Measurements from ENCODE around the gene PAPPA. TPM values are rescaled to one million over a fixed set of nuclear protein-coding genes. Genes with fewer than 3 reads are reported as not detected.

The PAPPA gene
- total RNA-seq, 2 experiments from 2014 or later: not detected

DNA sequence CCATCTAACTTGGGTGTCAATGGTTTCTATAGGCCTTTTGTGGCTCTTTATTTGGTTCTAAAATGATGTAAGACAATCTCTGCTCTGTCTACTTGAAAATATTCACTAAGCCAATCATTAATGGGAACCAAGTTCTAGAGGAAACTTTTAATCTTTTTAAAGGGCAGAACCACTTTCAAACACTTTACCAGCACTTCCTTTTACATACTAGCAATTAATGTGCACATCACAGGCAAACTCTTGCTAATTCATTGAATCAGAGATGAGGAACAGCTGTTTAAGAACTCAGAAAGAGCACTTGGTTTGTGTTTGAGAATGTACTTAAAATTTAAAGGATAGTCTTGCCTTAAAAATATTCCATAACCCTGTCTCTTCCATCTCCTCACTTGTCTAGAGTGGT lies 83.4 kb downstream of the PAPPA start:
- no peaks in the 10 kb centered on the region for H3K27me3 Mint-ChIP-seq
- no peak overlapping the region for H3K4me3 Mint-ChIP-seq
- POLR2A ChIA-PET: no interaction called here
- DNase-seq (no peak), ATAC-seq (ENCODE audit: low read depth) (no peak)
- H3K9me3 Mint-ChIP-seq: no peaks in the 10 kb centered on the region
- no peaks in the 10 kb centered on the region for H3K4me1 Mint-ChIP-seq
- H3K27ac Mint-ChIP-seq: no peak overlapping the region
- no peaks in the 10 kb centered on the region for H3K36me3 Mint-ChIP-seq

DNA sequence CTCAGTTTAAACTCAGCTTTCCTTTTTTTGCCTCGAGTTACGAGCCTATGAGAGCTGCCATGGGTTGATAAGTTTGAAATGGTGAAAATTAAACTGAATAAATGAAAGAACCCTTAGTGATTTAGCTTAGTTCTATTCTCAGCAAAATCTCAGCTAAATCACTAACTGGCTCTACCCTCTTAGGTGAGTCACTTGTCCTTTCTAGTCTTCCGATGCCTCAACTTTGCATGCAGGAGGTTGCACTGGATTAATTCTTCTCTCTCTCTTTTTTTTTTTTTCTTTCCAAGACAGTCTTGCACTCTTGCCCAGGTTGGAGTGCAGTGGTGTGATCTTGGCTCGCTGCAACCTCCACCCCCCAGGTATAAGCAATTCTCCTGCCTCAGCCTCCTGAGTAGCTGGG lies 83.9 kb downstream of the PAPPA start:
- POLR2A ChIA-PET: no interaction called here
- no peak for DNase-seq
- ATAC-seq (ENCODE audit: low read depth): no peak
- no peaks in the 10 kb centered on the region for H3K36me3 Mint-ChIP-seq
- H3K27me3 Mint-ChIP-seq: no peaks in the 10 kb centered on the region
- no peak overlapping the region for H3K27ac Mint-ChIP-seq
- H3K4me1 Mint-ChIP-seq: no peaks in the 10 kb centered on the region
- H3K9me3 Mint-ChIP-seq: no peaks in the 10 kb centered on the region
- no peak overlapping the region for H3K4me3 Mint-ChIP-seq

DNA sequence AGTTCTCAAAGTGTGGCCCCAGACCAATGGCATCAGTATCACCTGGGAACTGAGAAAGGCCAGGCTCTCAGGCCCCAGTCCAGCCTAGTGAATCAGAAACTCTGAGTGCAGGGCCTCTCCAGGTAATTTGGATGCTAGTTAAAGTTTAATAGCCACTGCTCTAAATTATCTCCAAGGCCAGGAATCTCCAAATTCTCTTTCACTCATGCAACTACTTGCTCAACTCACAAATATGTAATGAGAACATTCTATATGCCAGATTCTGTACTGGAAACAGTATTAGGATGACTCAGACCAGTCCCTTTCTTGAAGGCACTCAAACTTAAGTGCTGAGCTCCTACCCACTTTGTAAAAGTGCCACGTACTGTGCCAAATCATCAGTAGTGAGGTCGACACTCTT lies 84.6 kb downstream of the PAPPA start:
- H3K4me1 Mint-ChIP-seq: no peaks in the 10 kb centered on the region
- H3K36me3 Mint-ChIP-seq: no peaks in the 10 kb centered on the region
- DNase-seq (no peak), ATAC-seq (ENCODE audit: low read depth) (no peak)
- H3K9me3 Mint-ChIP-seq: no peaks in the 10 kb centered on the region
- POLR2A ChIA-PET: no interaction called here
- no peak overlapping the region for H3K27ac Mint-ChIP-seq
- no peak overlapping the region for H3K4me3 Mint-ChIP-seq
- H3K27me3 Mint-ChIP-seq: no peaks in the 10 kb centered on the region

- H3K9me3 Mint-ChIP-seq: no peaks in the 10 kb centered on the region
- DNase-seq (no peak), ATAC-seq (ENCODE audit: low read depth) (no peak)
- H3K27ac Mint-ChIP-seq: no peak overlapping the region
- POLR2A ChIA-PET: no interaction called here
- no peak overlapping the region for H3K4me3 Mint-ChIP-seq
- no peaks in the 10 kb centered on the region for H3K36me3 Mint-ChIP-seq
- H3K4me1 Mint-ChIP-seq: no peaks in the 10 kb centered on the region
- H3K27me3 Mint-ChIP-seq: no peaks in the 10 kb centered on the region
Measured at GRCh38 chr9:116238776-116239340, 85.3 kb downstream of the PAPPA start.

- Mint-ChIP-seq H3K36me3 (no peaks in the 10 kb centered on the region), H3K9me3 (no peaks in the 10 kb centered on the region), H3K27ac (no peak overlapping the region), H3K27me3 (no peaks in the 10 kb centered on the region), H3K4me3 (no peak overlapping the region), H3K4me1 (no peaks in the 10 kb centered on the region)
- no peak for ATAC-seq (ENCODE audit: low read depth)
- POLR2A ChIA-PET: no interaction called here
- DNase-seq: no peak
Measured at GRCh38 chr9:116243708-116244107, 90.1 kb downstream of the PAPPA start.

DNA sequence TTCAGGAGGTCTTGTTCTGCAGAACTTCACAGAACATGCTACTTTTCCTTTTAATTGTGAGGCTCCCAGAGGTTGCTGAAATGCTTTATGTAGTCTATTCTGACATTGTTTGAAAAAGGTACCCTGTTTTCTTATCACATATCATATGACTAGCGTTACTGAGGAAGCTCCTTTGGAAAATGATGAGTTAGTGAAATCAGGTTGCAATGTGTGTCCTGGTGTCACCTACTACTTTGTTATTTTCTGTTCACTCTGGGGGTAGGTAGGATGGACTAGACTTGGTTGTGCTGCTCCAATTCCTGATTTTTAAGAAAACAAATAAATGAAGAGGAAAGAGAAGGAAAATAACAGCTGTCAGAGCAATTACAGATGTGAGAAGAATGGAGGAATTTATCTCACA lies 93.7 kb downstream of the PAPPA start:
- DNase-seq: no peak
- POLR2A ChIA-PET: no interaction called here

GRCh38 chr9:116247791-116248374 lies 94.3 kb downstream of the PAPPA start:
- ATAC-seq (ENCODE audit: low read depth): no peak
- no peak overlapping the region for H3K27ac Mint-ChIP-seq
- no peaks in the 10 kb centered on the region for H3K36me3 Mint-ChIP-seq
- no peak overlapping the region for H3K4me3 Mint-ChIP-seq
- DNase-seq: no peak
- H3K9me3 Mint-ChIP-seq: peaks cover 1% of the 10 kb centered on the region
- H3K27me3 Mint-ChIP-seq: no peaks in the 10 kb centered on the region
- no peaks in the 10 kb centered on the region for H3K4me1 Mint-ChIP-seq
- POLR2A ChIA-PET: no interaction called here

More for the DNA sequence above, 93.7 kb downstream of the PAPPA start:
- Mint-ChIP-seq H3K36me3 (no peaks in the 10 kb centered on the region), H3K9me3 (peaks cover 1% of the 10 kb centered on the region), H3K4me1 (no peaks in the 10 kb centered on the region), H3K4me3 (no peak overlapping the region), H3K27me3 (no peaks in the 10 kb centered on the region), H3K27ac (no peak overlapping the region)
- no peak for ATAC-seq (ENCODE audit: low read depth)

DNA sequence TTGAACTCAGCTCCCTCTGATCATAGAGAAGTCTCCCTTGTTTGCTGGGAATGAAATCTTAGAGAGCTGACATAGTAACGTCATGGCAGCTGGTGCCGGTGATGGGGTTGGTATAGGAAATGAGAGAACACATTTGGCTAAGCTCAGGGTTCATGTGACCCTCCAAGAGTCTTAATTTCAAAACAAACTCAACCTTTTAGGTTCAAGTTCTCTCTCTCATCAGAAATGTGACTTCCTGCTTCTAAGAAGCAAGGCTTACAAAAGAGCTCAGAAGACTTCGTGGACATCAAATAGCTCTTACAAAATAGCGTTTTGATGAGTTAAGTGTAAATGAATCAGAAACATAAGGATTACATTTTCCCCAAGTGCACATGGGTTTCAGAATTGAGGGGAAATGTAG lies 97.3 kb downstream of the PAPPA start:
- Mint-ChIP-seq H3K27ac (no peak overlapping the region), H3K4me3 (no peak overlapping the region), H3K4me1 (no peaks in the 10 kb centered on the region), H3K27me3 (no peaks in the 10 kb centered on the region), H3K9me3 (peaks cover 1% of the 10 kb centered on the region), H3K36me3 (no peaks in the 10 kb centered on the region)
- DNase-seq (no peak), ATAC-seq (ENCODE audit: low read depth) (no peak)
- POLR2A ChIA-PET: no interaction called here

GRCh38 chr9:116251366-116251765 lies 97.8 kb downstream of the PAPPA start:
- ATAC-seq (ENCODE audit: low read depth) (no peak), DNase-seq (no peak)
- peaks cover 1% of the 10 kb centered on the region for H3K9me3 Mint-ChIP-seq
- H3K27me3 Mint-ChIP-seq: no peaks in the 10 kb centered on the region
- H3K4me1 Mint-ChIP-seq: no peaks in the 10 kb centered on the region
- no peak overlapping the region for H3K27ac Mint-ChIP-seq
- POLR2A ChIA-PET: no interaction called here
- H3K36me3 Mint-ChIP-seq: no peaks in the 10 kb centered on the region
- no peak overlapping the region for H3K4me3 Mint-ChIP-seq

- no peaks in the 10 kb centered on the region for H3K36me3 Mint-ChIP-seq
- POLR2A ChIA-PET: no interaction called here
- H3K4me1 Mint-ChIP-seq: no peaks in the 10 kb centered on the region
- no peaks in the 10 kb centered on the region for H3K9me3 Mint-ChIP-seq
- H3K27ac Mint-ChIP-seq: no peak overlapping the region
- no peak overlapping the region for H3K4me3 Mint-ChIP-seq
- no peaks in the 10 kb centered on the region for H3K27me3 Mint-ChIP-seq
- ATAC-seq (ENCODE audit: low read depth) (no peak), DNase-seq (no peak)
Measured at GRCh38 chr9:116260531-116260930, 106.9 kb downstream of the PAPPA start.

DNA sequence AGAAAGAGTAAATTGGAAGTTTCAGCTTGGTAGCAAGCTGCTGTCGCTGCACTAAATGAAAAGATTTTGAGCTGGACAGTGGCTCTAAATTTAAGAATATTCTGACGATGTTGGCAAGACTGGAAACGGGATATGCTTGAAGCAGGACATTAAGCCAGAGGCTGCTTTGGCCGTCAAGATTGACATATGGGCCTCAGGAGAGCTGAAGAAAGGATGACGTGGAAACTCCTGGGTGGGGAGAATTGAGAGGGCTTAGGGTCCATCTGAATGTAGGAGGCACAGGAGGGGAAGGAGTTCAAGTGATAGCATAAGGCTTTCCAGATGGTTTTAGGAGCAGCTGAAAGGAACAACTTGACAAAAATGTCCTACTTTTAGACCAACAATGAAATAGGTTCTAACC lies 108.9 kb downstream of the PAPPA start:
- Mint-ChIP-seq H3K4me1 (no peaks in the 10 kb centered on the region), H3K4me3 (no peak overlapping the region), H3K9me3 (no peaks in the 10 kb centered on the region), H3K27ac (no peak overlapping the region), H3K27me3 (no peaks in the 10 kb centered on the region), H3K36me3 (no peaks in the 10 kb centered on the region)
- POLR2A ChIA-PET: no interaction called here
- no peak for DNase-seq
- ATAC-seq (ENCODE audit: low read depth): no peak

GRCh38 chr9:116264361-116264760 lies 110.8 kb downstream of the PAPPA start:
- H3K9me3 Mint-ChIP-seq: no peaks in the 10 kb centered on the region
- H3K27ac Mint-ChIP-seq: no peak overlapping the region
- POLR2A ChIA-PET: no interaction called here
- no peaks in the 10 kb centered on the region for H3K27me3 Mint-ChIP-seq
- no peaks in the 10 kb centered on the region for H3K36me3 Mint-ChIP-seq
- no peak overlapping the region for H3K4me3 Mint-ChIP-seq
- no peaks in the 10 kb centered on the region for H3K4me1 Mint-ChIP-seq
- no peak for ATAC-seq (ENCODE audit: low read depth)
- no peak for DNase-seq

DNA sequence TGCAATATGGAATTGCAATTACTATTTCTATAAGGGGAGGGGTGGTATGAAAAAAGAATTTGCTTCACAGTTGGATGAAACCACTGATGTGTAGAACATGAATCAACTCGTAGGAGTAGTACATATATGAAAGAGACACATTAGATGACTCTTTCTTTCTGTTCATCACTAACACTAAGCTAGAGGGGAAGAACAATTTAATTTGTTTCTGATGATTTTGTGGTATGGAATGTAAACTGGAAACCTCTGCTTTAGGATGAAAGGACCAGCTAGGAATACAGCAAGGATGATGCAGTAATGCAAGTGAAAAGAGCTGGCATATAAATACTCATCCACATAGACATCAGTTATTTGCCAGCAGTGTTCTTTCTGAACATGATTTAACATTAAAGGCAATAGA lies 113.4 kb downstream of the PAPPA start:
- H3K4me3 Mint-ChIP-seq: no peak overlapping the region
- no peak for ATAC-seq (ENCODE audit: low read depth)
- no peak overlapping the region for H3K27ac Mint-ChIP-seq
- no peaks in the 10 kb centered on the region for H3K4me1 Mint-ChIP-seq
- H3K36me3 Mint-ChIP-seq: no peaks in the 10 kb centered on the region
- H3K27me3 Mint-ChIP-seq: no peaks in the 10 kb centered on the region
- no peak for DNase-seq
- POLR2A ChIA-PET: no interaction called here
- peaks cover 2% of the 10 kb centered on the region for H3K9me3 Mint-ChIP-seq

GRCh38 chr9:116269250-116269649 lies 115.7 kb downstream of the PAPPA start:
- POLR2A ChIA-PET: no interaction called here
- H3K9me3 Mint-ChIP-seq: peaks cover 2% of the 10 kb centered on the region
- no peak overlapping the region for H3K4me3 Mint-ChIP-seq
- no peaks in the 10 kb centered on the region for H3K36me3 Mint-ChIP-seq
- H3K27ac Mint-ChIP-seq: no peak overlapping the region
- H3K4me1 Mint-ChIP-seq: no peaks in the 10 kb centered on the region
- no peak for ATAC-seq (ENCODE audit: low read depth)
- DNase-seq: no peak
- no peaks in the 10 kb centered on the region for H3K27me3 Mint-ChIP-seq

- H3K27ac Mint-ChIP-seq: no peak overlapping the region
- H3K27me3 Mint-ChIP-seq: no peaks in the 10 kb centered on the region
Measured at GRCh38 chr9:116270546-116270945, 117.0 kb downstream of the PAPPA start.

More at GRCh38 chr9:116270546-116270945, 117.0 kb downstream of the PAPPA start:
- Mint-ChIP-seq H3K36me3 (no peaks in the 10 kb centered on the region), H3K9me3 (peaks cover 4% of the 10 kb centered on the region), H3K4me3 (no peak overlapping the region), H3K4me1 (no peaks in the 10 kb centered on the region)
- DNase-seq: no peak
- no peak for ATAC-seq (ENCODE audit: low read depth)
- POLR2A ChIA-PET: no interaction called here
